NCI-H1048 (cell line): Measurements from ENCODE around the gene PPP1R13B.
"Not testable (repeated sequence)": the region's sequence is repeated elsewhere in the genome, so short reads cannot be mapped to it uniquely, and the experiment has no call there.

Experiments
- DNase-seq: peaks from one replicate; lab custom pipeline; 2025; lab: John Stamatoyannopoulos, UW

PPP1R13B gene

DNA sequence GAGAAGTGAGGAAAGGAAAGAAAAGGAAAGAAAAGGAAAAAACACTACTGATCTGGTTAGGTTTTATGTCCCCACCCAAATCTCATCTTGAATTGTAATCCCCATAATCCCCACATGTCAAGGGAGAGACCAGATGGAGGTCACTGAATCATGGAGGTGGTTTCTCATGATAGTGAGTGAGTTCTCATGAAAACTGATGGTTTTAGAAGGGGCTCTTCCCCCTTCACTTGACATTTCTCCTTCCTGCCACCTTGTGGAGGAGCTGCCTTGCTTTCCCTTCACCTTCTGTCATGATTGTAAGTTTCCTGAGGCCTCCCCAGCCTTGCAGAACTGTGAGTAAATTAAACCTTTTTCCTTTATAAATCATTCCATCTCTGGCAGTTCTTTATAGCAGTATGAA lies 54.2 kb downstream of the PPP1R13B start:
- DNase-seq: not testable (repeated sequence)

DNA sequence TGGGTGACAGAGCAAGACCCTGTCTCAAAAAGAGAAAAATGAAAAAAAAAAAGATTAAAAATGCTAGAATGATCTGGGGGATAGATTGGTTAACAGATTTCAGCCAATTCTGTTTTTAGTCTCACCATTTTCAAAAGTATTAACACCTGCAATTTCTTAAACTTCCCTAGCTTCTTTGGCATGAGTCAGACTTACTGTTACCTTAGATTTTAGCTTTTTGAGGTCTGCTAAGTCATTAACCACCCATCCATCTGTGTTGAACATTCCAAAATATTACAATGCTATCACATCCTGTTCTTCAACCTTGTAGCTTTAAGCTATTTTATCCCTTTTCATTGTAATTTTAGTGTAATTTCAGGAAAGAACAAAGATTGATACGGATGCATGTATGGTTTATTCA lies 59.3 kb downstream of the PPP1R13B start:
- no peak for DNase-seq

DNA sequence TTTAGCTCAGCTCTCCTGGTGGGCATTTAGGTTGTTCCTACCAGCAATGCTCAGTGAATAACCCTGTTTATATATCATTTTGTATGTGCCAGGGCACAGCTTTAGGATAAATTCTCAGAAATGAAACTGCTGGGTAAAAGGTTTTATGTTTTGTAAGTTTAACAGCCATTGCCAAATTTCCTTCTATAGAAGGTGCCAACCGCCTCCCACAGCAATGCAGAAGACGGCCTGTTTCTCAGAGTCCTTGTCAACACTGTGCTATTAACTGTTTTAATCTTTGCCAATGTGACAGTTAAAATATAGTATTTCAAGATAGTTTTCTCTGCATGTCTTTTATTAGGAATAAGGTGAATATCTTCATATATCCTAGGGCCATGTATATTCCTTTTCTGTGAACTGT lies 65.0 kb downstream of the PPP1R13B start:
- no peak for DNase-seq

DNA sequence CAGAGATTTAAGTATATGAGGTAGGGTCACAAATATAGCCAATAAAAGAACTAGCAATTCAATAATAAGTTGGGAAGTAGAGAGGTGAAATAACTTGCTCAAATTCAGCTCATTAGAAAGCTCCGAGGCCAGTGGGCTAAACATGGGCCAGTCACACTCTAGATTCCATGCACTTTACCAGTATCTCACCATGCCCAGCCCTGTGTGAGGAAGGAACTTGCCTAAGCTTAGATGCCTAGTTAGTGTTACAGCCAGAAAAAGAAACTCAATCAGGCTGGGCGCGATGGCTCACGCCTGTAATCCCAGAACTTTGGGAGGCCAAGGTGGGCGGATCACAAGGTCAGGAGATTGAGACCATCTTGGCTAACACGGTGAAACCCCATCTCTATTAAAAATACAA lies 71.1 kb downstream of the PPP1R13B start:
- not testable (repeated sequence) for DNase-seq

- no peak for DNase-seq
Measured at GRCh38 chr14:103775506-103775905, 71.9 kb downstream of the PPP1R13B start.

DNA sequence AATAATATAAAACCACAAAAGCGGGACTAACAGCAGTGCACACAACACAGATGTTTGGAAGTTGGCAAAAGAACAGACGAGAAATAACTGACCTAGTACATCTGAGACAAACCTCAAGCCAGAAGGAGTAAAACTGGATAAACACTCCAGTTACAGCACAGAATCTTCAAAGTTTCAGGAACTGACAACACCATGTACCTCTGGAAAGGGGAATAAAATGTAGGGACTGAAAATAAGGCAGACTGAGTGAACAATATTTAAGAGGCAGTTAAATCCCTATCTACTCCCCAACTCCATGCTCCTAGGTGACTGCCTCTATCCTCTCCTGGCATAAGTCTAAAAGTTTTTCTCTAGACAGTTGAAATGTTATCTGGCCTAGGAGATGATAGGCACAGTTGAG lies 73.9 kb downstream of the PPP1R13B start:
- no peak for DNase-seq

DNA sequence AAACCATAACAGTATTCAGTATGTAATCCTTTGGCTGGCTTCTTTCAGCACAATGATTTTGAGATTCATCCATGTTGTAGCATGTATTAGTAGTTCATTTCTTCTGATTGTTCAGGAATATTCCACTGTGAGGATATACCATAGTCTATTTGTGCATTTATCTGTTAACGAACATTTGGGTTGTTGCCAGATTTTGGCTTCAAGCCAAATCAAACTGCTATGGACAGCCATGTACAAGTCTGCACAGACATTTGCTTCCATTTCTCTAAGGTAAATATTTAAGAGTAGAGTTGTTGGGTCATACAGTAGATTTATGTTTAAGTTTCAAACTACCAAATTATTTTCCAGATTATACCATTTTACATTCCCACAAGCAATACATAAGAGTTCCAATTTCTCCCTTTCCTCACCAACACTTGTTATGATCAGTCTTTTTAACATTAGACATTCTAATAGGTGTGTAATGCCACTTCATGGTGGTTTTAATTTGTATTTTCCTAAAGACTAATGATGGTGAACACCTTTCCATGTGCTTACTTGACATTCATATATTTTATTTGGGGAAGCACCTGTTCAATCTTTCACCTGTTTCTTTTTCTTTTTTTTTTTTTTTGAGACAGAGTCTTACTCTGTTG lies 75.2 kb downstream of the PPP1R13B start:
- no peak for DNase-seq

DNA sequence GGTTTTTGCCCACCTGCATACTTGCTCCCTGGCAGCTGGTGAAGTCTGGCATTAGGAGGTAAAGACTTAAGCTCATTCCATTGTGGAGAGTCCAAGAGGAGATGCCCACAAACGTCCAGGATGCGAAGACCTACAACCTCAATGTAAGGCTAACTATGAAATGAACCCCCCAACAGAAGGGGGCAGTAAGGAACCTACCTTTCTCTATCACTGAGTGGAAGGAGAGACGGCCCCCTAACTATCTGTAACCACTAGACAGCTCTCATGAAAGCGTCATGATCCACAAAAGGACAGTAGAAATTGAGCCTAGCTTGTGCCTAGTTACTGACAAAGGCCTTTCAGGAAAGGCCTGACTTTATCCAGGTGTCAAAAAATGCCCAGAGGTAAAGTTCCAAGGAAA lies 76.5 kb downstream of the PPP1R13B start:
- no peak for DNase-seq

DNA sequence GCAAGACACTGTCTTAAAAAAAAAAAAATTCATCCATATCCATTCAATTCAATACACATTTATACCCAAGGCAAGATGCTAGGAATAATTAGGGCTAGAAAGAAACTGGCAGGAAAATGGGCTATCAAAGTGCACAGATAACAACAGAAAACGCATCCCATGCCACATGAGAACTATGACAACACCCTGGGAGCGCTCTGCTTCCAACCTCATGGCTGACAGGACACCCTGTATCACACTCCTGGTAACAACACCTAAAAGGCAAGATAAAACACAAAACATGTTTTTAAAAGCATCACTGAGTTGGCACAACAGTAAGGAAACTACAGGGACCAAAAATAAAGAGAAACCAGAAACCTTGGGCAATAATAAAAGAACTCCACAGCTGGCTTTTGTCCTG lies 76.9 kb downstream of the PPP1R13B start:
- no peak for DNase-seq

DNA sequence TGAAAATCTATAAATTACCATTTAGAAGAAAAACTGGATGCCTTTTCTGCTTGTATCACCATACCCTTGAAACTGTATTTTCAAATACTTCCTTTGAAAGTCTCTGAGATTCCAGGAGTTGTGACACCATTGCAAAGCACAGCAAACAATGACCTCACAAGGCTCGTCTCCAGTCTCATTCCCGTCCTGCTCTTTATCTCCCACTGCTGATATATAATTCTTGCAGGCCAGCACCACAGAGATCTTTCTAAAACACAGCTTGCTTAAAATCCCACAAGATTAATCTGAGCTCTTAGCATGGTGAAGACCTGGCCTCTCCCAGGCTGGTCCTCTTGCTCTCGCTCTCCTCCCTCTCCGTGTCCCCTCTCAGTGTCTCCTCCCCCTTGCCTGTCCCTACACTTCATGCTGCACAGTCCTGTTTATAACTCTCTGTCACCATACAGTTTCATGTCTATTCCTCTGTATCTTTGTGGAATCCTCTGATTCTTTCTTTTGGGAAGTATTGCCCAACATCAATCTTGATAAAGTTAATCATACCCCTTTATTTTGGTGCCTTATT lies 80.0 kb downstream of the PPP1R13B start:
- no peak for DNase-seq

- DNase-seq: no peak
Measured at GRCh38 chr14:103765526-103765925, 81.8 kb downstream of the PPP1R13B start.

- DNase-seq: no peak
Measured at GRCh38 chr14:103763730-103764488, 83.5 kb downstream of the PPP1R13B start.

GRCh38 chr14:103762541-103762940 lies 84.8 kb downstream of the PPP1R13B start:
- no peak for DNase-seq

DNA sequence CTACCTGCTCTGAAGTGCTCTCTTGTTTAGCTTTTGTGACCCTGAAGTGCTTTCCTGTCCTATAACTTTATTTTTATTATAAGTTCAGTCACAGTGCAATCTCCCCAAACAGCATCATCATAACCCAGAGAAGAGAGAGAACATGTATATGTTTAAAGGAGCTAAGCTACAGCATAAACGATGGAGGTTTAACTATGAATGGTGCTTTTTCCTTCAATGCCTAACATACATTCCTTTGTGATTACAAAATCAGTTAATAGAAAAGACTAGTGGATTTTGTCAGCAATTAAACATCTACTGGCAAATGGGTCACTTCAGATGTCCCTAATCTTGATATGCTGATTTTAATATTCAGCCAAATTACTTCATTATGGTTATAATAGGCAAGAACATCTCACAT lies 85.3 kb downstream of the PPP1R13B start:
- DNase-seq: no peak

DNA sequence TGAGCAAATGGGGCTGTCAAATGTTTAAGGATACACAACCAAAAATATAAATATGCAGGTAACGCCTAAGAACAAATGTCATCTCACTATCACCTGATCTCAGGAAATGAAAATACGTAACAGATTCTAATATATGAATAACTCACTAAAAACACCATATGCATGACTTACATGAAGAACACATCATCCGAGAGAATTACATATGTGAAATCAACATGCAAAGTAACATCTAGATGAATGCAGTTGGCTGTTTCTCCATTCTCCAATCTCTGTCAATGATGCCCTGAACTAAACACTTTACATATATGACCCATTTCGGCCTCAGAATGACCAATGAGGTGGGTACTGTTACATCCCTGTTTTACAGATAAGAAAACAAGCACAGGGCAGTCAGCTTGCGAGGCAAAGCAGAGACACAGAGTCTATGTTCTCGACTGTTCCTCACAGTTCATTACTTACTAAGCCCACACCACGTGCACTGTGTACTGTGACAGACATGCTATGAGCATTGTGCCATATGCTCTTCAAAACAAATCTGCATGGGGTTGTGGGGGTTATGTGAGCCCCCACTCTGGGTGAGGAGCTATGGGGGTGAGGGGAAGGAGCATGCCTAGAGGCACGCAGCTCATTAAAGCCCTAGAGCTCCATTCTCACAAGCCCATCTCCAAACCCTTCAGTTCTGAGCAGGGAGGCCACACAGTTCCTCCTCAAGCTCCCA lies 89.2 kb downstream of the PPP1R13B start:
- DNase-seq: no peak

DNA sequence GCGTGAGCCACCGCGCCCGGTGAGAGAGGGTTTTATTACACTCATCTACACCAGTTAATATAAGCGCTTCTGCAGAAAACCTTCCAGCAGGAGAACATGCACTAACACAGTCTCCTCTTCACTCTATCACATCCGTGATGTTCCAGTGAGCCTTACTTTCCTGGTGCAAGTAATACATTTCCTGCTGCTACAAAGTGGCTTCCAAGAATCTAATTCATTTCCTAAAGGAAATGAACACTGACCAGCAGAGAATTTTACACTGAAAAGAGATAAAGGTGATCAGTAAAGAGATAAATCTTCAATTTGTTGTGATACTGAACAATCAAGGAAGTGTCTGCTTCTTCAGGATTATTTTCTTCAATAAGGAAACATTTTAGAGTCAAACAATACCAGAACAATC lies 92.3 kb downstream of the PPP1R13B start:
- DNase-seq: no peak

DNA sequence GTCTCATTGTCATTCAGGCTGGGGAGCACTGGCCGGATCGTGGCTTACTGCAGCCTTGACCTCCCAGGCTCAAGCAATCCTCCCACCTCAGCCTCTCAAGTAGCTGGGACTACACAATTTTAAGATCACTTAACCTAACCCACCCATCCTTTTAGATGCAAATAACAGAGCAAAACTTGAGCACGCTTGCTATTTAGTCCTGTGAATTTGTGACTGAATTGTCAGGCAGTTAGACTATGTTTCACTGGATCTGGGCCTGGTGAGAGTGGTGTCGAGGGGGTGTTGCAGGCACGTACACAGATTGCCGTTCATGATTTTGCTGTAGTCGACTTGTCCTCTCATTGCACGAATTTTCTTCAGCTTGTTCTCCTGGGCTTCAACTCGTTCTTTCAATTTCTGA lies 93.6 kb downstream of the PPP1R13B start:
- no peak for DNase-seq

- no peak for DNase-seq
Measured at GRCh38 chr14:103749860-103750259, 97.5 kb downstream of the PPP1R13B start.

- no peak for DNase-seq
Measured at GRCh38 chr14:103749452-103749851, 97.9 kb downstream of the PPP1R13B start.

GRCh38 chr14:103748534-103748857 lies 98.9 kb downstream of the PPP1R13B start:
- DNase-seq: no peak

DNA sequence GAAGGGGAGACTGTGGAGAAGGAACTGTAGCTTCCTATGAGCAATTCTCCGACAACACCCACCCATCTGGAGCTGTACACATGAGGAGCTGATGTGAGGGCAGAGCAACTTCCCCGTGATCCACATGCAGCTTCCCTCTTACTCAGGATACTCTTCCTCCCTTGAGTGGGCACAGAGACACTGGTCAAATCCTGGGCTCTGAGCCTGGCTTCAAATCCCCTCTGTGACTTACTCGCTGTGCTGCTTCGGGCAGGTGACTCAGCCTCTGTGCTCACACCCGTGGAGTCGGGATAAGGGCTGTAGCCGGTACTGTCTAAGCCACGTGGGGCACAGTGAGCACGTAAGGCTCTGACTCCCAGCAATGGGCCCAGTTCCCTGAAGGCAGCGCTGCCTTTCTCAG lies 100.7 kb downstream of the PPP1R13B start:
- DNase-seq: no peak

DNA sequence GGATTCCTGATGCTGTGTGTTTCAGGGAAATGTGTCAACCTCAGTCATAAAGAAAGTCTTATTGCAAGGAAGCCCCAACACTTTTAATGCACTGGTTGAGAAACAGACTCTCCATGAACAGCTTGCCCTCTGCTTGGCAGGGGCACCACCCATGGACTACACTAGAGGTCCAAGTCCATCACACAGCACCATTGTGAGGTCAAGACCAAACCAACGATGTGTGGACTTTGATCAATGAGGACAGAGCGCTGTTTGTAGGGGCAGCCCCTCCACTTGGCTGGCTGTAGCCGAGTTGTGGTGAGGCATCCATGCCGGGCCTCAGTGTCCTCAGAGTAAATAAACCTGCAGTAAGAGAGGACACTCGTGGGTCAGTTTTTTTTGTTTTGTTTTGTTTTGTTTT lies 102.0 kb downstream of the PPP1R13B start:
- no peak for DNase-seq
